HEK293 (cell line): Measurements from ENCODE around the gene PDZD2.

Source experiments
- CTCF ChIA-PET: fragments of 350-600 bp; formaldehyde crosslinking; extraction: SDS; loops from one replicate; lab custom pipeline; 2021; ENCODE audit warnings: antibody characterized with exemption; lab: Yijun Ruan, JAX
- POLR2A ChIA-PET: fragments of 300-600 bp; formaldehyde crosslinking; extraction: SDS; loops from one replicate; lab custom pipeline; 2020; ENCODE audit warnings: antibody characterized with exemption, inconsistent platforms; lab: Yijun Ruan, JAX
- H3K27ac ChIP-seq: fragments of 200-500 bp; sonication (Bioruptor generic); 2 replicates; pipeline ENCODE4 v1.5.1; 2014; ENCODE audit warnings: low read depth, low read length, control low read depth, inconsistent platforms; ENCODE audit errors: extremely low read depth
- H3K36me3 ChIP-seq, 2 experiments: fragments of 200-500 bp in 1 of 2; sonication (Bioruptor generic) in 1 of 2; 1 replicate in 1 of 2; 2 replicates in 1 of 2; pipeline ENCODE4 v1.5.1; 2014 to 2017; ENCODE audit warnings: inconsistent platforms in 2 of 2, low read length in 2 of 2; ENCODE audit not compliant: control insufficient read depth in 2 of 2, insufficient read depth in 1 of 2
- H3K4me1 ChIP-seq: fragments of 200-500 bp; sonication (Bioruptor generic); 2 replicates; pipeline ENCODE4 v1.5.1; 2014; ENCODE audit warnings: mild to moderate bottlenecking, low read length, inconsistent platforms; ENCODE audit not compliant: control insufficient read depth, insufficient read depth
- H3K4me3 ChIP-seq: 2 replicates; pipeline ENCODE4 v1.5.1; 2011; ENCODE audit warnings: low read depth, mild to moderate bottlenecking, control low read depth, low read length, moderate library complexity
- H3K9me3 ChIP-seq: fragments of 200-500 bp; sonication (Bioruptor generic); 2 replicates; pipeline ENCODE4 v1.5.1; 2014; ENCODE audit warnings: low read depth, low read length, inconsistent platforms; ENCODE audit not compliant: control insufficient read depth, insufficient read depth
- AEBP2 ChIP-seq: fragments of 450-650 bp; formaldehyde crosslinking; IDR thresholded peaks from 2 replicates; pipeline ENCODE4 v1.5.1; 2016; ENCODE audit warnings: missing biosample characterization, missing genetic modification characterization, borderline replicate concordance
- IKZF3 ChIP-seq: fragments of 450-650 bp; IDR thresholded peaks from 2 replicates; pipeline ENCODE4 v1.5.0; 2018; ENCODE audit warnings: missing biosample characterization, mild to moderate bottlenecking, missing genetic modification characterization, moderate library complexity
- PBX3 ChIP-seq: sonication (generic); formaldehyde crosslinking; IDR thresholded peaks from 2 replicates; pipeline ENCODE4 v1.8.1; 2022; ENCODE audit warnings: mild to moderate bottlenecking, moderate library complexity, missing genetic modification reagents
- SCRT1 ChIP-seq: fragments of 450-650 bp; formaldehyde crosslinking; IDR thresholded peaks from 2 replicates; pipeline ENCODE4 v1.5.1; 2016; ENCODE audit warnings: missing biosample characterization, missing genetic modification characterization, borderline replicate concordance
- SCRT2 ChIP-seq: fragments of 450-650 bp; formaldehyde crosslinking; IDR thresholded peaks from 2 replicates; pipeline ENCODE4 v1.5.1; 2016; ENCODE audit warnings: missing biosample characterization, missing genetic modification characterization
- ZFP41 ChIP-seq: fragments of 450-650 bp; formaldehyde crosslinking; IDR thresholded peaks from 2 replicates; pipeline ENCODE4 v1.5.1; 2016; ENCODE audit warnings: missing biosample characterization, missing genetic modification characterization, borderline replicate concordance
- ZNF148 ChIP-seq: fragments of 450-650 bp; formaldehyde crosslinking; IDR thresholded peaks from 2 replicates; pipeline ENCODE4 v1.5.0; 2017; ENCODE audit warnings: missing biosample characterization, missing genetic modification characterization, borderline replicate concordance
- ZNF747 ChIP-seq: fragments of 450-650 bp; formaldehyde crosslinking; IDR thresholded peaks from 2 replicates; pipeline ENCODE4 v1.5.1; 2016; ENCODE audit warnings: missing biosample characterization, missing genetic modification characterization
- ZXDB ChIP-seq: fragments of 450-650 bp; formaldehyde crosslinking; IDR thresholded peaks from 2 replicates; pipeline ENCODE4 v1.5.1; 2016; ENCODE audit warnings: missing biosample characterization, missing genetic modification characterization
- TF ChIP-seq, protein P1 (sequence below): fragments of 450-650 bp; formaldehyde crosslinking; IDR thresholded peaks from 2 replicates; pipeline ENCODE4 v1.5.1; 2016; ENCODE audit warnings: missing biosample characterization, missing genetic modification characterization, low read depth
- TF ChIP-seq, protein P2 (sequence below): fragments of 450-650 bp; formaldehyde crosslinking; IDR thresholded peaks from 2 replicates; pipeline ENCODE4 v1.5.1; 2016; ENCODE audit warnings: missing biosample characterization, missing genetic modification characterization

PDZD2 gene

GRCh38 chr5:31942546-31942945, 303.6 kb downstream of the PDZD2 start (continued):
- no peak for TF ChIP-seq AEBP2 (tag by site-specific recombination)

- Histone ChIP-seq H3K27ac (no peak overlapping the region), H3K9me3 (no peaks in the 10 kb centered on the region), H3K36me3 (no peaks in the 10 kb centered on the region), H3K4me3 (no peak overlapping the region), H3K4me1 (no peaks in the 10 kb centered on the region)
- ChIA-PET CTCF (interaction anchor here (1.1 kb wide), 1 partner anchor 148 kb away, joined by 4 read pairs; no protein-coding TSS in a partner anchor), POLR2A (no interaction called here)
- TF ChIP-seq ZXDB (tag by site-specific recombination) (no peak), PBX3 (no peak), SCRT1 (tag by site-specific recombination) (no peak), SCRT2 (tag by site-specific recombination) (no peak), ZNF747 (tag by site-specific recombination) (no peak), IKZF3 (tag by site-specific recombination) (no peak), ZFP41 (no peak), ZNF148 (tag by site-specific recombination) (no peak)
- TF ChIP-seq, protein P1, sequence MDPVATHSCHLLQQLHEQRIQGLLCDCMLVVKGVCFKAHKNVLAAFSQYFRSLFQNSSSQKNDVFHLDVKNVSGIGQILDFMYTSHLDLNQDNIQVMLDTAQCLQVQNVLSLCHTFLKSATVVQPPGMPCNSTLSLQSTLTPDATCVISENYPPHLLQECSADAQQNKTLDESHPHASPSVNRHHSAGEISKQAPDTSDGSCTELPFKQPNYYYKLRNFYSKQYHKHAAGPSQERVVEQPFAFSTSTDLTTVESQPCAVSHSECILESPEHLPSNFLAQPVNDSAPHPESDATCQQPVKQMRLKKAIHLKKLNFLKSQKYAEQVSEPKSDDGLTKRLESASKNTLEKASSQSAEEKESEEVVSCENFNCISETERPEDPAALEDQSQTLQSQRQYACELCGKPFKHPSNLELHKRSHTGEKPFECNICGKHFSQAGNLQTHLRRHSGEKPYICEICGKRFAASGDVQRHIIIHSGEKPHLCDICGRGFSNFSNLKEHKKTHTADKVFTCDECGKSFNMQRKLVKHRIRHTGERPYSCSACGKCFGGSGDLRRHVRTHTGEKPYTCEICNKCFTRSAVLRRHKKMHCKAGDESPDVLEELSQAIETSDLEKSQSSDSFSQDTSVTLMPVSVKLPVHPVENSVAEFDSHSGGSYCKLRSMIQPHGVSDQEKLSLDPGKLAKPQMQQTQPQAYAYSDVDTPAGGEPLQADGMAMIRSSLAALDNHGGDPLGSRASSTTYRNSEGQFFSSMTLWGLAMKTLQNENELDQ, result no peak
- TF ChIP-seq, protein P2, sequence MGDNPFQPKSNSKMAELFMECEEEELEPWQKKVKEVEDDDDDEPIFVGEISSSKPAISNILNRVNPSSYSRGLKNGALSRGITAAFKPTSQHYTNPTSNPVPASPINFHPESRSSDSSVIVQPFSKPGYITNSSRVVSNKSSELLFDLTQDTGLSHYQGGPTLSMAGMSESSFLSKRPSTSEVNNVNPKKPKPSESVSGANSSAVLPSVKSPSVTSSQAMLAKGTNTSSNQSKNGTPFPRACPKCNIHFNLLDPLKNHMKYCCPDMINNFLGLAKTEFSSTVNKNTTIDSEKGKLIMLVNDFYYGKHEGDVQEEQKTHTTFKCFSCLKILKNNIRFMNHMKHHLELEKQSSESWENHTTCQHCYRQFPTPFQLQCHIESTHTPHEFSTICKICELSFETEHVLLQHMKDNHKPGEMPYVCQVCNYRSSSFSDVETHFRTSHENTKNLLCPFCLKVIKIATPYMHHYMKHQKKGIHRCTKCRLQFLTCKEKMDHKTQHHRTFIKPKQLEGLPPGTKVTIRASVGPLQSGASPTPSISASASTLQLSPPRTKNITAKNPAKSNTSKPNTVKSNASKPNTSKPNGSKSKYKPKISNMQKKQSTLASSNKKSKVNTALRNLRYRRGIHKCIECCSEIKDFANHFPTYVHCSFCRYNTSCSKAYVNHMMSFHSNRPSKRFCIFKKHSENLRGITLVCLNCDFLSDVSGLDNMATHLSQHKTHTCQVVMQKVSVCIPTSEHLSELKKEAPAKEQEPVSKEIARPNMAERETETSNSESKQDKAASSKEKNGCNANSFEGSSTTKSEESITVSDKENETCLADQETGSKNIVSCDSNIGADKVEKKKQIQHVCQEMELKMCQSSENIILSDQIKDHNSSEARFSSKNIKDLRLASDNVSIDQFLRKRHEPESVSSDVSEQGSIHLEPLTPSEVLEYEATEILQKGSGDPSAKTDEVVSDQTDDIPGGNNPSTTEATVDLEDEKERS, result no peak
Observed at GRCh38 chr5:31944684-31945445, 305.9 kb downstream of the PDZD2 start.
